AG20443 (cell line): ENCODE results near the gene PCNT.

ENCODE experiments used
- DNase-seq: peaks from one replicate; pipeline ENCODE4 v3.0.0; 2012; ENCODE audit warnings: low spot score, mixed read lengths

PCNT gene

DNA sequence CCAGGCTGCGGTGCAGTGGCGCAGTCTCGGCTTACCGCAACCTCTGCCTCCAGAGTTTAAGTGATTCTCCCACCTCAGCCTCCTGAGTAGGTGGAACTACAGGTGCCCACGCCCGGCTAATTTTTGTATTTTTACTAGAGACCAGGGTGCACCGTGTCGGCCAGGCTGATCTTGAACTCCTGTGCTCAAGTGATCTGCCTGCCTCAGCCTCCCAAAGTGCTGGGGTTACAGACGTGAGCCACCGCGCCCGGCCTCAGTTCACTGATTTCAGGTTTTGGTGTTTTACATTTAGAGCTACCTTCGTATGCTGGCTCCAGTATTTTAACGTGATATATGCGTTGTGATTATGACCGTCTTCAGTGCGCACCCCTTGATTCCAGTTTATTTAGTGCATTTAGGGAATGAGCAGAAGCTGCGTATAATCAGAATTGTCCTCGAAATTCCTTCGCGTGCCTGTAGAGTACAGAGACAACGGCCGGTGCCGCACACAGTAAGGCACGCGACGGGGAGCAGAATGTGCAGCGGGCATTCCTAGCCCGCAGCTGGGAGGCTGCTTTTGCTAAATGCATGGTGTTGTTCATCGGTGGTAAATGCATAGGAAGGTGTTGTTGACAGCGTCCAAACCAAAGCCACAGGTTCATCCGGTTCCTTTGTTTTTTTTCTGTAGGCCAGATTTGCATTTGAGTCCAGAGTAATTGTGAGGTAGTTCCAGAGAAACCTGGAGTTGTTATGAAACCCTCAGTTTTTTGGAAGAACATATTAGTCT, 85.9 kb downstream of the PCNT start:
- no peak for DNase-seq

- DNase-seq: no peak
Measured at GRCh38 chr21:46410516-46410915, 86.6 kb downstream of the PCNT start.

DNA sequence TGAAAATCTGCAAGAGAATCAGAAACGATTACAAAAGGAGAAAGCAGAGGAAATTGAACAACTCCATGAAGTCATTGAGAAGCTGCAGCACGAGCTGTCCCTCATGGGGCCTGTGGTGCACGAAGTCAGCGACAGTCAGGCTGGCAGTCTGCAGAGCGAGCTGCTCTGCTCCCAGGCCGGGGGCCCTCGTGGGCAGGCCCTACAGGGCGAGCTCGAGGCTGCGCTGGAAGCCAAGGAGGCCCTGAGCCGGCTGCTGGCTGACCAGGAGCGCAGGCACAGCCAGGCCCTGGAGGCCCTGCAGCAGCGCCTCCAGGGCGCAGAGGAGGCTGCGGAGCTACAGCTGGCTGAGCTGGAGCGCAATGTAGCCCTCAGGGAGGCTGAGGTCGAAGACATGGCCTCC, 87.3 kb downstream of the PCNT start:
- DNase-seq: no peak

- DNase-seq: no peak
Measured at GRCh38 chr21:46411691-46412090, 87.7 kb downstream of the PCNT start.

GRCh38 chr21:46412521-46413364, 88.8 kb downstream of the PCNT start:
- no peak for DNase-seq

- no peak for DNase-seq
Measured at GRCh38 chr21:46413365-46413696, 89.4 kb downstream of the PCNT start.

DNA sequence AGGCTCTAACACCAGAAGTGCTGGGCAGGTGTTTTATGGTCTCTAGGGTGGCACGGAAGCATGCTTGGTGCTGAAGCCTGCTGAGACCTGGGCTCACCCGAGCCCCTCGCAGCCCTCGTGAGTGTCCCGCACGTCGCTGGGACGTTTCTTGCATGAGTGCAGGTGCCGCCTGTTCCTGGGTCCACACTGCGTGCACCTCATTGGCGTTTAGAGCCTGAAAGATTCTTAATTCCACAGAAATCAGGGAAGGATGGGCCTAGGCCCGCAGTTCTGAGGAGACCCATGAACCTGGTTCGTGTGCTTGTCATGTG, 91.0 kb downstream of the PCNT start:
- DNase-seq: no peak

GRCh38 chr21:46416551-46416950, 92.6 kb downstream of the PCNT start:
- no peak for DNase-seq

DNA sequence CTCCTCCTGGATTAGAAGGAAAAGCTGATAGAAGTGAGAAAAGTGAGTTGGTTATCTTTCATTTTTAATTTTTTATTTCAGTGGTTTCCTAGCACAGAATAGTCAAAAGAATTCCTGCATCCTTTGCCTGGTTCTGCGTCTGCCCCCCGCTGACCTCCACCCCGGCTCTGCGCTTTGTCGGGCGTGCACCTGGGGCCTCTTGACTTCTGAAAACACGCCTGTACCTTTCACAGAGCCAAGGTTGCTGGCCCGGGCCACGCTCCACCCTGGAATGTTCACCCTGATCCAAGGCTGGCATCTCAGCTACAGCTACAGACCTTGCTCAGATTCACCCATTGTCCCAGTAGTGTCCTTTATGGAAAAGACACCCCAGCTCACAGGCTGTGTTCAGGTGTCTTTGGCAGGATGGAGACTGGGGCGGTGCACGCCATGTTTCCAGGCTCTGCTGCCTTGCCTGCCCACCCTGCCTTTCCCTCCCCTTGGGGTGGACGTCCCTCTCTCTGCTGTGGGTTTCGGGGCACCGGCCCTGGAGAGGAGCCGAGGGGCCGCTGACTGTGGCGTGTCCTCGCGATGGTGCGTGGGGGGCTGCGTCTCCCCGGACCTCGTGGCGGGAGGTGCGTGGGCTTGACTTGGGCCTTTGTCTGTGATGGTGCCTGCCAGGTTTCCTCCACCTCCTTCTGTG, 94.5 kb downstream of the PCNT start:
- DNase-seq: no peak

DNA sequence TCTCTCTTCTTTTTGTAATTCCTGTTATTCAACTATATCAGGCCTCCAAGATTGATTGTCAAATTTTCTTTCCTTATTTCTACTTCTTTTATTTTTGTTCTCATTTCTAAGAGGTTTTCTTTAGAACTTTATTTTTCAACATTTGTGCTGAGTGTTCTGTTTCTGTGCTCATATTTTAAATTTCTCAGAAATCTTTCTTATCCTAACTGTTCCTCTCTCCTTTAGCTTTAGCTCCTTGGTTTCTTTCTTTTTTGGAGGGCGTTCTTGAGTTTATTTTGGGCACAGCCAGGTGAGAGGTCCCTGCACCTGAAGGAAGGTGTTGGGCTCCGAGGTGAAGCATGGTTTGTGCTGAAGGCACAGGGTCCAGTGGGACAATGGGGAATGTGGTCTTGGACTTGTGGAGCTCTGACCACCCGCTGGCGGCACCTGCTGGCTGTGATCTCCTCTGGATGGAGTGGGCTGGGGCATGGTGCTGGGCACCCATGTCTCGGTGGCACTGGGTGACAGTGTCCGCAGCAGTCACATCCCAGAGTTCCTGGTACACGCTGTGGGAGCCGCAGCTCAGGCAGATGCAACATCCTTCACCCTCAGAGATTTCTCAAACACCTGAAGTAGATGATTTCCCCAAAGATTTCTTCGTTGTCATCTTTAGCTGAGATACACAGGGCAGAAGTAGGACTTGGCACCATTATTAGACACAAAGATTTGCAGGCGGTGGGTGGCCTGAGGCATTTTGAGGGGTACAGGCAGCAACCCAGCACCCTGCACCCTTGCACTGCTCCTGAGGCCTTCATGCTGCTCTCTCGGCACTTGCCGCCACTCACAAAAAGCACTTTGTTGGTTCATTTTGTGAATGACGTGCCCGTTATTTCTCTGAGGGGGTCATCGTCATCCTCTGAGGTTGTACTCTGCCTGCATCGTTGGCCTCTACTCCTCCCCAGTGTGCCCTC, 96.6 kb downstream of the PCNT start:
- no peak for DNase-seq

DNA sequence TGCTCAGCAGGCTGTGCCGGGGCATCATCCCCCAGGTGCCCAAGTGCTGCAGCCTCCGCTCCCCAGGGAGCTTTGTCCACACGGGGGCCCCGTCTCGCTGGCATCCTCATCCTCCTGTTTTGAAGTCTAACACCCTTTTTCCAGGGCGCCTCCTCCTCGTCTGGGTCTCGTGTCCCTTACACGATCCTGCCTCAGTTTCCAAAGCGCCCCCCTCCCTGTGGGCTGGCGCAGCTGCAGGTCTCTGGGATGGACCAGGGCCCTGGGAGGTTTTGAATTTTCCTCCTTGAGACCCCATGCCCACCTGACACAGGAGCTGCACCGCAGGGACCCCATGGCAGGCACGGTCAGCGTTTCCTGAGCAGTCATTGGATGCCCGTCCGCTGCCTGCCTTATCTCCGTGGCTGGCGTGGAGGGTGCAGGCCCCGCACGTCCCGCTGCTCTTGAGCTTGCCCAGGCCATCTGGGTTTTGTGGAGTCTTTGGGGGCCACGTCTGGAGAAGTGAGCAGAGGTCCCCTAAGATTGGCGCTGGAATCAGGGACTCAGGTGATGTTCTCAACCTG, 97.3 kb downstream of the PCNT start:
- DNase-seq: no peak

- no peak for DNase-seq
Measured at GRCh38 chr21:46421756-46422555, 98.0 kb downstream of the PCNT start.

- DNase-seq: no peak
Measured at GRCh38 chr21:46422636-46423241, 98.8 kb downstream of the PCNT start.

- no peak for DNase-seq
Measured at GRCh38 chr21:46423546-46424038, 99.6 kb downstream of the PCNT start.

- no peak for DNase-seq
Measured at GRCh38 chr21:46424039-46424591, 100.2 kb downstream of the PCNT start.

DNA sequence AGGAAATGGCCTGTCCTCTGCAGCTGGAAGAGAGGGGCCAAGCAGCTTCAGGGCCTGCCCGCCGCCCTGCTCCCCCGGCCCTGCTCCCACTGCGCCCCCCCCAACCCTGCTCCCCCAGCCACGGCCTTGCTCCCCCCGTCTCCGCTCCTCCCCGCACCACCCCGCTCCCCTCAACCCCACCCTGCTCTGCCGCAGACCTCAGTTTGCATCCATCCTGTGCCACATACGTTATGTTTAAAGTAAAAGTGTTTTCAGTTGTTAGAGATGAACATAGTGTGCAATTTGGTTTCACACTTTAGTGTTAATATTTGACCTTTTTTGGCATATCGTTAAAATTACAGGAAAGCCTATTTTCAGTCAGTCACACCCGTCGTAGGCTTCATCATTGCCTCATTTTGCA, 100.7 kb downstream of the PCNT start:
- DNase-seq: no peak

DNA sequence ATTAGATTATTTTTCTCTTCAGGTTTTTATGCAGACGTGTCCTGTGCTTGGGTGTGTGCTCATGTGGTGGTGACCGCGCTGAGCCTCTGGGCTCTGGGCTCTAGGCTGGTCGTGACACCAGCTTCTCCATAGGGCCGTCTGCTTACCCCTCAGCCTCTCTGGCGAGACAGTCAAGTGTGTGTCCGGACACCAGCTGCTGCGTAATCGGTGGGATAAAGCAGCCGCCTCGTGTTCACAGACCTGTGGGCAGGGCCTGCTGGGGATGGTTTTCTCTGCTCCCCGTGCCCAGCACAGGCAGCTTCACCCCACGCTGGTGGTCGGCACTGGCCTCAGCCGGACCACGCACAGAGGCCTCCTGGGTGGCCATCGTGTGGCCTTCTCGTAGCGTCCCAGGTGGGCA, 101.1 kb downstream of the PCNT start:
- DNase-seq: no peak

DNA sequence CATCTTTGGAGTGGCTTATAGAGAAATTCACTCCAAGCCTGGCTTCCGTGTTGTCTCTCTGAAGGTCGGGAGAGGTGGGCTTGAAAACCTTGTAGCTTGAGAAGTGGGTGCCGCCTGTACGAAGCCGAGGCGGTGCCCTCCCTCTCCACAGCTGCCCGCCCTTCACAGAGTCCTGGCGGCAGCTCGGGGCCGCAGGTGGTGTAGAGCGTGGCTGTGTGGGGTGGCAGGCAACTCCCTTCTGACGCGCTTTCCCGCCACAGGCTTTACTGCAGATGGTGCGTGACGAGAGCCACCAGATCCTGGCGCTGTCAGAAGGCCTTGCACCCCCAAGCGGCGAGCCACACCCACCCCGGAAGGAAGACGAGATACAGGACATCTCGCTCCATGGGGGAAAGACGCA, 101.6 kb downstream of the PCNT start:
- DNase-seq: no peak

GRCh38 chr21:46426313-46427046, 102.5 kb downstream of the PCNT start:
- DNase-seq: no peak
